Mucosa of descending colon (tissue), 3 donors: ENCODE results near the gene ZNF492. TPM values are rescaled to one million over a fixed set of nuclear protein-coding genes. Genes with fewer than 3 reads are reported as not detected.

Source experiments
- ATAC-seq: fragments of 200-7000 bp; cut with Tn5 transposase; one replicate; pipeline ENCODE4 v1.9.1; 2020; ENCODE audit warnings: mild to moderate bottlenecking, moderate library complexity
- DNase-seq, 3 donors: peaks; one replicate each; pipeline ENCODE4 v3.0.0-alpha.2; 2020
- H3K36me3 ChIP-seq: fragments of 200-600 bp; one replicate; pipeline ENCODE4 v1.8.0; 2021; ENCODE audit warnings: low read depth, mild to moderate bottlenecking
- H3K4me1 ChIP-seq: fragments of 200-600 bp; one replicate; pipeline ENCODE4 v1.8.0; 2021; ENCODE audit warnings: low read depth, mild to moderate bottlenecking
- H3K4me3 ChIP-seq: fragments of 200-600 bp; one replicate; pipeline ENCODE4 v1.8.0; 2021; ENCODE audit warnings: mild to moderate bottlenecking
- H3K9me3 ChIP-seq: fragments of 200-600 bp; one replicate; pipeline ENCODE4 v1.8.0; 2021; ENCODE audit warnings: mild to moderate bottlenecking
- CTCF ChIP-seq: fragments of 200-600 bp; IDR thresholded peaks from one replicate; pipeline ENCODE4 v1.8.0; 2022; ENCODE audit warnings: antibody characterized with exemption, mild to moderate bottlenecking
- intact Hi-C, 2 donors: fragments of 100-400 bp; cut with DNase I in 1 of 2; cut with micrococcal nuclease in 1 of 2; formaldehyde crosslinking; loops; one replicate each; pipeline versions ENCODE4 v1.11.0 to v1.11.1; 2022; cut with DNase I, micrococcal nuclease
- total RNA-seq, 3 donors: library from RNA; stranded (reverse); fragmentation: NEBNext Ultra II Directional in 2 of 3; extraction: Animal tissue kit (Norgen Biotek cat#: 25700) in 2 of 3; gene quantifications; one replicate each; pipeline versions ENCODE4 v1.2.1 to v1.2.4, GENCODE V29; 2021 to 2023
- donor health status: DM: no; HTN: no; CAD: no; lungs with moderate emphysema.
- donor health status: DM: no; HTN: no; CAD: no.
- donor health status: DM: no; HTN: yes; CAD: no.

Gene ZNF492
- total RNA-seq, 3 donors from 2014 or later = 0.07 to 0.61 (median 0.19) TPM

GRCh38 chr19:22620401-22620800 is 13.7 kb upstream of the ZNF492 start:
- no peaks in the 10 kb centered on the region for H3K36me3 ChIP-seq
- peaks cover 31% of the 10 kb centered on the region for H3K9me3 ChIP-seq
- no peak for ATAC-seq
- no peaks in the 10 kb centered on the region for H3K4me1 ChIP-seq
- H3K4me3 ChIP-seq = no peak overlapping the region
- no peak for DNase-seq
- no peak for TF ChIP-seq CTCF
- intact Hi-C loops = no loop called here

GRCh38 chr19:22620912-22621311 is 13.2 kb upstream of the ZNF492 start:
- no peaks in the 10 kb centered on the region for H3K4me1 ChIP-seq
- intact Hi-C loops = no loop called here
- H3K9me3 ChIP-seq = peaks cover 31% of the 10 kb centered on the region
- no peak for TF ChIP-seq CTCF
- no peak for DNase-seq
- ATAC-seq = no peak
- no peaks in the 10 kb centered on the region for H3K36me3 ChIP-seq
- H3K4me3 ChIP-seq = no peak overlapping the region

GRCh38 chr19:22622020-22622419 is 12.1 kb upstream of the ZNF492 start:
- no peak for TF ChIP-seq CTCF
- no peaks in the 10 kb centered on the region for H3K36me3 ChIP-seq
- intact Hi-C loops = no loop called here
- no peaks in the 10 kb centered on the region for H3K4me1 ChIP-seq
- H3K9me3 ChIP-seq = peaks cover 29% of the 10 kb centered on the region
- no peak overlapping the region for H3K4me3 ChIP-seq
- DNase-seq = no peak
- ATAC-seq = no peak

GRCh38 chr19:22622901-22623840 is 11.0 kb upstream of the ZNF492 start:
- H3K4me1 ChIP-seq = no peaks in the 10 kb centered on the region
- no peak overlapping the region for H3K4me3 ChIP-seq
- no peak for TF ChIP-seq CTCF
- DNase-seq (no peak), ATAC-seq (no peak)
- intact Hi-C loops = no loop called here
- H3K36me3 ChIP-seq = no peaks in the 10 kb centered on the region
- H3K9me3 ChIP-seq = peaks cover 18% of the 10 kb centered on the region

GRCh38 chr19:22623841-22624221 is 10.3 kb upstream of the ZNF492 start:
- no peak for DNase-seq
- intact Hi-C loops = no loop called here
- Histone ChIP-seq H3K36me3 (no peaks in the 10 kb centered on the region), H3K4me3 (no peak overlapping the region), H3K4me1 (no peaks in the 10 kb centered on the region), H3K9me3 (peaks cover 18% of the 10 kb centered on the region)
- TF ChIP-seq CTCF = no peak
- ATAC-seq = no peak
